ENCODE results near the gene GLO1.
A peak's percentile ranks its signal among the peaks of the same experiment; 100 is the strongest.

The GLO1 gene

GRCh38 chr6:38702558-38703397 lies at the start of gene GLO1:
Gene GLO1, minus strand, starts transcription at chr6:38703145. Its CDS starts 91 bp downstream, at chr6:38703054.
- DNase-seq (ENCODE audit: low read depth): peak; percentile 95

- peak; percentile 14 for DNase-seq (ENCODE audit: low read depth)
Measured at GRCh38 chr6:38750968-38751615, 48.1 kb upstream of the GLO1 start.

GRCh38 chr6:38749473-38749872 lies 46.5 kb upstream of the GLO1 start:
- DNase-seq (ENCODE audit: low read depth): no peak

GRCh38 chr6:38739532-38739931 lies 36.6 kb upstream of the GLO1 start:
- no peak for DNase-seq (ENCODE audit: low read depth)

- no peak for DNase-seq (ENCODE audit: low read depth)
Measured at GRCh38 chr6:38738261-38738660, 35.3 kb upstream of the GLO1 start.

GRCh38 chr6:38736951-38737350 lies 34.0 kb upstream of the GLO1 start:
- no peak for DNase-seq (ENCODE audit: low read depth)

GRCh38 chr6:38730140-38730862 lies 27.4 kb upstream of the GLO1 start:
- no peak for DNase-seq (ENCODE audit: low read depth)

- DNase-seq (ENCODE audit: low read depth): no peak
Measured at GRCh38 chr6:38728203-38728602, 25.3 kb upstream of the GLO1 start.

GRCh38 chr6:38725414-38726183 lies 22.7 kb upstream of the GLO1 start:
- DNase-seq (ENCODE audit: low read depth): no peak

GRCh38 chr6:38724343-38724742 lies 21.4 kb upstream of the GLO1 start:
- no peak for DNase-seq (ENCODE audit: low read depth)

GRCh38 chr6:38723783-38724182 lies 20.8 kb upstream of the GLO1 start:
- no peak for DNase-seq (ENCODE audit: low read depth)

GRCh38 chr6:38722727-38723334 lies 19.9 kb upstream of the GLO1 start:
- DNase-seq (ENCODE audit: low read depth): no peak

GRCh38 chr6:38722038-38722437 lies 19.1 kb upstream of the GLO1 start:
- no peak for DNase-seq (ENCODE audit: low read depth)

GRCh38 chr6:38720295-38720694 lies 17.4 kb upstream of the GLO1 start:
- DNase-seq (ENCODE audit: low read depth): no peak

GRCh38 chr6:38719358-38719757 lies 16.4 kb upstream of the GLO1 start:
- no peak for DNase-seq (ENCODE audit: low read depth)

- DNase-seq (ENCODE audit: low read depth): no peak
Measured at GRCh38 chr6:38716825-38717224, 13.9 kb upstream of the GLO1 start.

- peak; percentile 8 for DNase-seq (ENCODE audit: low read depth)
Measured at GRCh38 chr6:38715016-38715689, 12.2 kb upstream of the GLO1 start, which contains the start of gene DNAH8. Gene DNAH8, plus strand, starts transcription at chr6:38715311. Its CDS starts 7,499 bp downstream, at chr6:38722810.

GRCh38 chr6:38714239-38715015 lies 11.5 kb upstream of the GLO1 start:
- DNase-seq (ENCODE audit: low read depth): no peak

GRCh38 chr6:38713812-38714211 lies 10.9 kb upstream of the GLO1 start:
- peak; percentile 53 for DNase-seq (ENCODE audit: low read depth)

- no peak for DNase-seq (ENCODE audit: low read depth)
Measured at GRCh38 chr6:38708496-38708895, 5.6 kb upstream of the GLO1 start.
